H9 (cell line): ENCODE data around the gene ERO1B. TPM values are rescaled to one million over a fixed set of nuclear protein-coding genes. Genes with fewer than 3 reads are reported as not detected.

Source experiments
- DNase-seq: peaks from one replicate; pipeline ENCODE4 v3.0.0-alpha.2; 2017
- H2AFZ ChIP-seq: one replicate; pipeline ENCODE4 v1.6.1; 2013; ENCODE audit warnings: mild to moderate bottlenecking, low read length, control low read depth, moderate library complexity
- H2AK5ac ChIP-seq: 2 replicates; pipeline ENCODE4 v1.6.1; 2013; ENCODE audit warnings: low read length, control low read depth, mixed read lengths; ENCODE audit not compliant: insufficient read length
- H2BK120ac ChIP-seq: one replicate; pipeline ENCODE4 v1.6.1; 2013; ENCODE audit warnings: low read depth, mild to moderate bottlenecking, low read length, control low read depth, inconsistent platforms; ENCODE audit not compliant: poor library complexity, severe bottlenecking
- H2BK12ac ChIP-seq: 2 replicates; pipeline ENCODE4 v1.6.1; 2013; ENCODE audit warnings: low read length, control low read depth, mixed read lengths, low read depth; ENCODE audit not compliant: insufficient read length
- H2BK15ac ChIP-seq: 2 replicates; pipeline ENCODE4 v1.6.1; 2013; ENCODE audit warnings: low read depth, low read length, control low read depth
- H2BK20ac ChIP-seq: one replicate; pipeline ENCODE4 v1.6.1; 2013; ENCODE audit warnings: low read depth, mild to moderate bottlenecking, low read length, control low read depth, inconsistent platforms; ENCODE audit not compliant: poor library complexity, severe bottlenecking
- H2BK5ac ChIP-seq: 2 replicates; pipeline ENCODE4 v1.6.1; 2013; ENCODE audit warnings: low read length, control low read depth, mixed read lengths; ENCODE audit not compliant: insufficient read length
- H3K14ac ChIP-seq: 2 replicates; pipeline ENCODE4 v1.6.1; 2013; ENCODE audit warnings: low read length, control low read depth; ENCODE audit not compliant: insufficient read depth
- H3K18ac ChIP-seq: 2 replicates; pipeline ENCODE4 v1.6.1; 2013; ENCODE audit warnings: low read depth, mild to moderate bottlenecking, mixed read lengths, low read length, control low read depth; ENCODE audit not compliant: insufficient read length
- H3K23ac ChIP-seq: 2 replicates; pipeline ENCODE4 v1.6.1; 2013; ENCODE audit warnings: low read length, control low read depth, mixed read lengths, low read depth; ENCODE audit not compliant: insufficient read length
- H3K23me2 ChIP-seq: 2 replicates; pipeline ENCODE4 v1.6.1; 2013; ENCODE audit warnings: low read depth, mild to moderate bottlenecking, mixed read lengths, low read length, control low read depth; ENCODE audit not compliant: insufficient read length, poor library complexity, severe bottlenecking
- H3K27ac ChIP-seq: 2 replicates; pipeline ENCODE4 v1.5.1; 2013; ENCODE audit warnings: low read length, control low read depth, mixed read lengths, low read depth; ENCODE audit not compliant: insufficient read length
- H3K27me3 ChIP-seq: 2 replicates; pipeline ENCODE4 v1.6.1; 2013; ENCODE audit warnings: low read length, control low read depth, inconsistent platforms; ENCODE audit not compliant: insufficient read depth
- H3K4ac ChIP-seq: 2 replicates; pipeline ENCODE4 v1.6.1; 2013; ENCODE audit warnings: low read depth, mild to moderate bottlenecking, control low read depth, inconsistent platforms, low read length, moderate library complexity
- H3K4me1 ChIP-seq: 2 replicates; pipeline ENCODE4 v1.6.1; 2013; ENCODE audit warnings: low read length, control low read depth, inconsistent platforms; ENCODE audit not compliant: insufficient read depth
- H3K4me2 ChIP-seq: 2 replicates; pipeline ENCODE4 v1.6.1; 2013; ENCODE audit warnings: low read length, control low read depth, mixed read lengths; ENCODE audit not compliant: insufficient read length, insufficient read depth
- H3K56ac ChIP-seq: 2 replicates; pipeline ENCODE4 v1.6.1; 2013; ENCODE audit warnings: low read depth, mild to moderate bottlenecking, mixed read lengths, low read length, control low read depth; ENCODE audit not compliant: insufficient read length
- H3K79me1 ChIP-seq: 2 replicates; pipeline ENCODE4 v1.6.1; 2013; ENCODE audit warnings: low read depth, mild to moderate bottlenecking, moderate library complexity, low read length, control low read depth, inconsistent platforms; ENCODE audit not compliant: insufficient read depth, poor library complexity, severe bottlenecking
- H3K79me2 ChIP-seq: 2 replicates; pipeline ENCODE4 v1.6.1; 2013; ENCODE audit warnings: low read length, control low read depth, inconsistent platforms; ENCODE audit not compliant: insufficient read depth
- H3K9ac ChIP-seq: 2 replicates; pipeline ENCODE4 v1.6.1; 2013; ENCODE audit warnings: low read length, control low read depth, mixed read lengths; ENCODE audit not compliant: insufficient read length; ENCODE audit errors: extremely low read depth
- H3K9me3 ChIP-seq: one replicate; pipeline ENCODE4 v1.6.1; 2013; ENCODE audit warnings: low read depth, low read length, inconsistent platforms; ENCODE audit not compliant: control insufficient read depth
- H3T11ph ChIP-seq: one replicate; pipeline ENCODE4 v1.6.1; 2013; ENCODE audit warnings: mild to moderate bottlenecking, low read length, control low read depth, inconsistent platforms
- H4K20me1 ChIP-seq: one replicate; pipeline ENCODE4 v1.6.1; 2013; ENCODE audit not compliant: control insufficient read depth, insufficient read length, insufficient read depth
- H4K5ac ChIP-seq: 2 replicates; pipeline ENCODE4 v1.6.1; 2013; ENCODE audit warnings: low read depth, mild to moderate bottlenecking, mixed read lengths, low read length, control low read depth; ENCODE audit not compliant: insufficient read length
- H4K8ac ChIP-seq: replicated peaks from 2 replicates; pipeline ENCODE4 v1.6.1; 2013; ENCODE audit warnings: low read length, control low read depth, mixed read lengths, low read depth; ENCODE audit not compliant: insufficient read length
- H4K91ac ChIP-seq: 2 replicates; pipeline ENCODE4 v1.6.1; 2013; ENCODE audit warnings: low read depth, mild to moderate bottlenecking, moderate library complexity, mixed read lengths, low read length, control low read depth; ENCODE audit not compliant: insufficient read length
- H3K27ac Mint-ChIP-seq, 3 experiments: 2 replicates in 2 of 3; 3 replicates in 1 of 3; pipeline ENCODE4 v1.8.0; 2020 to 2021; ENCODE audit warnings: mixed read lengths in 3 of 3, mild to moderate bottlenecking in 1 of 3, moderate library complexity in 1 of 3
- H3K27me3 Mint-ChIP-seq: 2 replicates; pipeline ENCODE4 v1.8.0; 2021; ENCODE audit warnings: low read depth, mild to moderate bottlenecking, moderate library complexity, mixed read lengths
- H3K36me3 Mint-ChIP-seq, 3 experiments: 2 replicates in 2 of 3; 3 replicates in 1 of 3; pipeline ENCODE4 v1.8.0; 2020 to 2021; ENCODE audit warnings: low read depth in 3 of 3, mixed read lengths in 3 of 3; ENCODE audit not compliant: insufficient read depth in 1 of 3
- H3K4me1 Mint-ChIP-seq, 2 experiments: 2 replicates each; pipeline ENCODE4 v1.8.0; 2020; ENCODE audit warnings: mixed read lengths in 2 of 2
- H3K4me3 Mint-ChIP-seq, 2 experiments: 2 replicates in 1 of 2; 3 replicates in 1 of 2; pipeline ENCODE4 v1.8.0; 2020 to 2021; ENCODE audit warnings: mild to moderate bottlenecking in 2 of 2, mixed read lengths in 2 of 2, moderate library complexity in 1 of 2
- H3K9me3 Mint-ChIP-seq, 2 experiments: 2 replicates in 1 of 2; 3 replicates in 1 of 2; pipeline ENCODE4 v1.8.0; 2020; ENCODE audit warnings: mild to moderate bottlenecking in 2 of 2, mixed read lengths in 2 of 2, moderate library complexity in 1 of 2
- CTCF ChIP-seq: fragments of 200-600 bp; sonication (generic); conservative IDR thresholded peaks from 3 replicates; pipeline ENCODE4 v1.8.0; 2021; ENCODE audit warnings: antibody characterized with exemption, mild to moderate bottlenecking
- WGBS: extraction: QIAGEN DNeasy Blood & Tissue Kit; methylation state at CpG from one replicate; pipeline ENCODE4 v1.1.7; 2013; ENCODE audit warnings: missing lambda C conversion rate, low lambda C conversion rate, mixed read lengths; ENCODE audit not compliant: insufficient read length; ENCODE audit errors: extremely low coverage; 5-methylcytosine and 5-hydroxymethylcytosine counted together
- total RNA-seq: library from RNA; stranded (reverse); gene quantifications from 2 replicates; pipeline ENCODE4 v1.2.1, GENCODE V29; 2021

ERO1B gene
- total RNA-seq, 1 experiment from 2014 or later: 1.5 TPM

- Mint-ChIP-seq H3K27ac (peak overlapping the region; percentile 37 to 59 (median 56); a peak in 5 of 7 replicates), H3K36me3 (peaks cover 0 to 3% (median 0%) of the 10 kb centered on the region in 3 experiments; a peak in 3 of 7 replicates)
- no peak for DNase-seq
These were observed 108.5 kb downstream of the ERO1B start for GRCh38 chr1:236173174-236173767.

More at GRCh38 chr1:236173174-236173767, 108.5 kb downstream of the ERO1B start:
- Mint-ChIP-seq H3K4me3 (no peak overlapping the region), H3K27me3 (no peaks in the 10 kb centered on the region), H3K9me3 (no peaks in the 10 kb centered on the region), H3K4me1 (peaks cover 16 to 27% of the 10 kb centered on the region in 2 experiments)
- Histone ChIP-seq H3K27ac (no peak overlapping the region), H2BK120ac (no peak overlapping the region), H3K4me1 (no peaks in the 10 kb centered on the region; the same call in 1 of the 2 replicates), H3K27me3 (no peaks in the 10 kb centered on the region), H4K8ac (no peak overlapping the region), H2BK12ac (no peak overlapping the region), H2BK5ac (no peak overlapping the region), H4K91ac (no peak overlapping the region), H3K23me2 (no peaks in the 10 kb centered on the region), H2BK20ac (no peak overlapping the region), H2AK5ac (no peak overlapping the region), H3K4me2 (no peak overlapping the region), H4K20me1 (no peaks in the 10 kb centered on the region), H4K5ac (no peak overlapping the region), H3K9me3 (no peaks in the 10 kb centered on the region), H3K56ac (no peak overlapping the region), H3K79me2 (no peaks in the 10 kb centered on the region), H3K18ac (no peak overlapping the region), H2BK15ac (no peak overlapping the region), H3K14ac (no peak overlapping the region), H3K79me1 (no peaks in the 10 kb centered on the region), H2AFZ (no peak overlapping the region), H3K4ac (no peak overlapping the region), H3K23ac (no peak overlapping the region), H3K9ac (no peak overlapping the region), H3T11ph (no peak overlapping the region)
- no peak for TF ChIP-seq CTCF
- WGBS: no CpG with 5 or more reads among the region's 5 CpGs
